HepG2 (cell line): Measurements from ENCODE around the gene LCAT. TPM values are rescaled to one million over a fixed set of nuclear protein-coding genes. Genes with fewer than 3 reads are reported as not detected.

Source experiments
- ATAC-seq: fragments of 200-7000 bp; cut with Tn5 transposase; 3 replicates; pipeline ENCODE4 v1.9.1; 2020; ENCODE audit warnings: mild to moderate bottlenecking, moderate library complexity
- BruUV-seq: library from RNA; stranded (reverse); fragments of 400-500 nt; replicated peaks from 2 replicates; lab custom pipeline; 2021; lab: Mats Ljungman, UMichigan
- CTCF ChIA-PET: fragments of 300-600 bp; formaldehyde crosslinking; extraction: SDS; loops from one replicate; lab custom pipeline; 2021; ENCODE audit warnings: low total read pairs, inconsistent platforms, low intra/inter-chr PET ratio; lab: Yijun Ruan, JAX
- POLR2A ChIA-PET: fragments of 350-600 bp; sonication (Branson Sonifier 250); formaldehyde crosslinking; loops from one replicate; lab custom pipeline; 2020; ENCODE audit warnings: antibody characterized with exemption, inconsistent platforms; lab: Yijun Ruan, JAX
- DNase-seq: peaks from one replicate; pipeline ENCODE4 v3.0.0-alpha.2; 2015; ENCODE audit warnings: low spot score
- FAIRE-seq: peaks from 3 replicates; lab custom pipeline; 2011; peaks lifted over from hg19 to GRCh38; lab: Jason Lieb, UNC
- H2AFZ ChIP-seq: one replicate; pipeline ENCODE4 v1.6.1; 2011; ENCODE audit warnings: low read length, inconsistent platforms
- H3K27ac ChIP-seq: fragments of 300-600 bp; 3 replicates; pipeline ENCODE4 v1.8.0; 2011; ENCODE audit warnings: mixed run types, mild to moderate bottlenecking, mixed read lengths, low read length, inconsistent platforms; ENCODE audit not compliant: insufficient read depth; ENCODE audit errors: extremely low read length
- H3K27me3 ChIP-seq, 2 experiments: fragments of 200-600 bp in 1 of 2; 2 replicates in 1 of 2; 3 replicates in 1 of 2; pipeline versions ENCODE4 v1.6.0 to v1.8.0; 2011; ENCODE audit warnings: low read length in 2 of 2, mild to moderate bottlenecking in 2 of 2, moderate library complexity in 2 of 2, inconsistent platforms in 1 of 2; ENCODE audit not compliant: insufficient read depth in 2 of 2, control insufficient read depth in 1 of 2
- H3K36me3 ChIP-seq, 2 experiments: fragments of 200-600 bp in 1 of 2; replicated peaks in 1 of 2; 2 replicates in 1 of 2; 3 replicates in 1 of 2; pipeline versions ENCODE4 v1.5.1 to v1.8.0; 2011; ENCODE audit warnings: low read length in 2 of 2, inconsistent platforms in 1 of 2; ENCODE audit not compliant: insufficient read depth in 2 of 2, control insufficient read depth in 1 of 2
- H3K4me1 ChIP-seq: 2 replicates; pipeline ENCODE4 v1.5.1; 2012; ENCODE audit warnings: low read length, inconsistent platforms; ENCODE audit not compliant: insufficient read depth
- H3K4me2 ChIP-seq: 2 replicates; pipeline ENCODE4 v1.6.0; 2011; ENCODE audit warnings: low read depth, low read length, inconsistent platforms
- H3K4me3 ChIP-seq, 3 experiments: fragments of 200-600 bp in 1 of 3; sonication (generic), shearing (Covaris generic) in 1 of 3; replicated peaks in 1 of 3; 2 replicates each; pipeline ENCODE4 v1.5.1; 2011 to 2016; ENCODE audit warnings: low read length in 3 of 3, inconsistent platforms in 2 of 3, low read depth in 2 of 3, mild to moderate bottlenecking in 2 of 3, control low read depth in 1 of 3, mixed read lengths in 1 of 3; ENCODE audit not compliant: insufficient read depth in 1 of 3
- H3K79me2 ChIP-seq: one replicate; pipeline ENCODE4 v1.6.1; 2011; ENCODE audit warnings: low read length, inconsistent platforms; ENCODE audit not compliant: insufficient read depth
- H3K9ac ChIP-seq: 2 replicates; pipeline ENCODE4 v1.6.0; 2011; ENCODE audit warnings: mild to moderate bottlenecking, low read depth, low read length, inconsistent platforms; ENCODE audit not compliant: insufficient read depth
- H3K9me3 ChIP-seq: 2 replicates; pipeline ENCODE4 v1.5.1; 2012; ENCODE audit warnings: mild to moderate bottlenecking, low read length
- H4K20me1 ChIP-seq: 2 replicates; pipeline ENCODE4 v1.6.0; 2011; ENCODE audit warnings: inconsistent platforms, mild to moderate bottlenecking, low read length, moderate library complexity; ENCODE audit not compliant: insufficient read depth
- AGO1 ChIP-seq: fragments of 200-400 bp; formaldehyde crosslinking; IDR thresholded peaks from 2 replicates; pipeline ENCODE4 v1.6.1; 2017; ENCODE audit warnings: mild to moderate bottlenecking, low read depth, low read length, moderate library complexity; ENCODE audit not compliant: poor library complexity, severe bottlenecking
- AGO2 ChIP-seq: fragments of 200-400 bp; formaldehyde crosslinking; optimal IDR thresholded peaks from 2 replicates; pipeline ENCODE3; 2017; ENCODE audit warnings: mild to moderate bottlenecking, low read depth, low read length, moderate library complexity
- ZNF343 ChIP-seq: sonication (generic); formaldehyde crosslinking; IDR thresholded peaks from 2 replicates; pipeline ENCODE4 v1.4.0; 2020; ENCODE audit warnings: mild to moderate bottlenecking, missing genetic modification reagents
- ZNF354B ChIP-seq: sonication (generic); formaldehyde crosslinking; IDR thresholded peaks from 2 replicates; pipeline ENCODE4 v1.8.0; 2022; ENCODE audit warnings: mild to moderate bottlenecking, missing genetic modification reagents
- ZNF891 ChIP-seq: sonication (generic); formaldehyde crosslinking; IDR thresholded peaks from 2 replicates; pipeline ENCODE4 v1.5.0; 2020; ENCODE audit warnings: mild to moderate bottlenecking, missing genetic modification reagents
- WGBS: methylation state at CpG from one replicate; pipeline ENCODE4 v1.1.6; 2017; ENCODE audit warnings: low lambda C conversion rate; 5-methylcytosine and 5-hydroxymethylcytosine counted together
- in situ Hi-C: cut with HindIII; loops from 2 replicates; pipeline ENCODE4 v1.10.0; 2017; ENCODE audit warnings: low pct_unique_long_range_greater_than_20kb; ENCODE audit not compliant: extremely low pct_ligation_motif_present
- intact Hi-C: fragments of 100-400 bp; cut with micrococcal nuclease; formaldehyde crosslinking; loops from one replicate; pipeline ENCODE4 v1.10.0; 2022; ENCODE audit not compliant: unreplicated experiment
- polyA plus RNA-seq, 8 experiments: library from polyadenylated mRNA; depleted of rRNA in 3 of 8; stranded (reverse) in 7 of 8; unstranded in 1 of 8; fragments of >200 nt; fragmentation: Illumina TruSeq in 4 of 8; extraction: Trizol in 4 of 8; gene quantifications; 2 replicates each; pipeline versions ENCODE4 v1.2.1 to v1.2.3, GENCODE V29; 2011 to 2016; ENCODE audit warnings: low read depth in 4 of 8, missing spikeins in 1 of 8, mixed read lengths in 1 of 8; ENCODE audit not compliant: insufficient read depth in 1 of 8
- total RNA-seq, 5 experiments: library from RNA; depleted of rRNA; stranded (reverse); fragments of >200 nt; fragmentation: Illumina TruSeq; extraction: Trizol; gene quantifications; 2 replicates each; pipeline ENCODE4 v1.2.3, GENCODE V29; 2016; ENCODE audit warnings: low read depth in 1 of 5
- TF ChIP-seq, protein P1 (sequence below): sonication (generic); formaldehyde crosslinking; IDR thresholded peaks from 2 replicates; pipeline ENCODE4 v1.5.0; 2020; ENCODE audit warnings: mild to moderate bottlenecking, missing genetic modification reagents

LCAT gene
- total and polyA plus RNA-seq, 2 of the 13 experiments (the other 11 are each of a cell fraction or from before 2014, with no cell fraction given) = 36.1 to 38.9 TPM

DNA sequence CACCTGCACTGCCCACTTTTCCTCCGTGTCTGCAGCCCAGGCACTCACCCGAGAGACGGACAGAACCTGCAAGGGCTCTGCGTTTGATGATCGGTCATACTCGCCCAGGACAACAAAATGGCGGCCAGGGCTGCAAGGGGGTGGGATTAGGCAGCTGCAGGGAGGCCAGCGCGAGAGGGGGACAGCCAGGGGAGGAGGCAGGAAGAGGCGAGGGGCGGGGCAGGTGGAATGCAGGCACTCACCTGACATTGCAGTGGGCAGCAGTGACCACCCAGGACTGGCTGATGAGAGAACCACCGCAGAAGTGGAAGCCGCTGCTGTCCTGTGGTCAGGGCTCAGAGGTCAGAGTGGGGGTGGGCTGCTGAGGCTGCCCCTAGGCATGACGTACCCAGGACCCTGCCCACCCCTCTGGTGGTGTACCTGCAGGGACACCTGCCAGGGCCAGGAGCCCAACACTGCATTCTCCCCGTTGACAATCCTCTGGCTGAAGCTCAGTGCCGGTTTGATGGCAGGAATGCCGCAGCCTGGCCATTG, 13.2 kb downstream of the LCAT start:
- no peak for DNase-seq
- Histone ChIP-seq H3K36me3 (peaks cover 18 to 27% of the 10 kb centered on the region in 2 experiments), H3K4me1 (peaks cover 19% of the 10 kb centered on the region), H3K4me2 (no peak overlapping the region), H4K20me1 (no peaks in the 10 kb centered on the region; the same call in 1 of the 2 replicates), H3K79me2 (peaks cover 6% of the 10 kb centered on the region), H2AFZ (no peak overlapping the region), H3K4me3 (no peak overlapping the region)
- BruUV-seq = no TSS peak
- in situ Hi-C loops (loop anchor here (10.0 kb wide), 1 partner anchor 266 kb away; the partner anchor contains the start of genes ACD, C16orf86, ENKD1 and PARD6A), intact Hi-C loops (no loop called here)
- no peak for ATAC-seq
- CTCF ChIA-PET = interaction anchor here (5.5 kb wide), 1 partner anchor 46 kb away, joined by 63 read pairs; the partner anchor contains the start of gene NRN1L
- no peak for FAIRE-seq
- 96% methylated on average over 14 of the region's 17 CpGs for WGBS
- POLR2A ChIA-PET = interaction anchor here (1.2 to 2.4 kb wide), 3 partner anchors 13 to 37 kb away, joined by 3 to 8 read pairs (median 4); partner anchors contain the start of gene LCAT
- TF ChIP-seq, protein P1, sequence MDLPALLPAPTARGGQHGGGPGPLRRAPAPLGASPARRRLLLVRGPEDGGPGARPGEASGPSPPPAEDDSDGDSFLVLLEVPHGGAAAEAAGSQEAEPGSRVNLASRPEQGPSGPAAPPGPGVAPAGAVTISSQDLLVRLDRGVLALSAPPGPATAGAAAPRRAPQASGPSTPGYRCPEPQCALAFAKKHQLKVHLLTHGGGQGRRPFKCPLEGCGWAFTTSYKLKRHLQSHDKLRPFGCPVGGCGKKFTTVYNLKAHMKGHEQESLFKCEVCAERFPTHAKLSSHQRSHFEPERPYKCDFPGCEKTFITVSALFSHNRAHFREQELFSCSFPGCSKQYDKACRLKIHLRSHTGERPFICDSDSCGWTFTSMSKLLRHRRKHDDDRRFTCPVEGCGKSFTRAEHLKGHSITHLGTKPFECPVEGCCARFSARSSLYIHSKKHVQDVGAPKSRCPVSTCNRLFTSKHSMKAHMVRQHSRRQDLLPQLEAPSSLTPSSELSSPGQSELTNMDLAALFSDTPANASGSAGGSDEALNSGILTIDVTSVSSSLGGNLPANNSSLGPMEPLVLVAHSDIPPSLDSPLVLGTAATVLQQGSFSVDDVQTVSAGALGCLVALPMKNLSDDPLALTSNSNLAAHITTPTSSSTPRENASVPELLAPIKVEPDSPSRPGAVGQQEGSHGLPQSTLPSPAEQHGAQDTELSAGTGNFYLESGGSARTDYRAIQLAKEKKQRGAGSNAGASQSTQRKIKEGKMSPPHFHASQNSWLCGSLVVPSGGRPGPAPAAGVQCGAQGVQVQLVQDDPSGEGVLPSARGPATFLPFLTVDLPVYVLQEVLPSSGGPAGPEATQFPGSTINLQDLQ = no peak
- no peak for TF ChIP-seq ZNF891 (CRISPR knock-in tag)
- peak; percentile 87 for TF ChIP-seq AGO2
- TF ChIP-seq ZNF343 (CRISPR knock-in tag) = no peak
- TF ChIP-seq ZNF354B (CRISPR knock-in tag) = no peak
- TF ChIP-seq AGO1 = peak; percentile 7
- TF ChIP-seq, all 625 proteins: peak for 2
- H3K9me3 ChIP-seq = no peaks in the 10 kb centered on the region
- H3K9ac ChIP-seq = no peak overlapping the region
- no peaks in the 10 kb centered on the region; a peak in 1 of 5 replicates for H3K27me3 ChIP-seq
- no peak overlapping the region for H3K27ac ChIP-seq
